GDM1 (cell line): ENCODE measurements around the gene MCFD2.
"Not testable (repeated sequence)": the region's sequence is repeated elsewhere in the genome, so short reads cannot be mapped to it uniquely, and the experiment has no call there.

Experiments used
- DNase-seq: peaks from one replicate; lab custom pipeline; 2025; lab: John Stamatoyannopoulos, UW

MCFD2 gene

GRCh38 chr2:46937471-46937901 is 21.9 kb upstream of the MCFD2 start:
- DNase-seq = no peak

- DNase-seq = no peak
Measured at GRCh38 chr2:46936566-46936965, 21.0 kb upstream of the MCFD2 start.

GRCh38 chr2:46935071-46935470 is 19.5 kb upstream of the MCFD2 start:
- DNase-seq = no peak

GRCh38 chr2:46929612-46930011 is 14.0 kb upstream of the MCFD2 start:
- DNase-seq = no peak

DNA sequence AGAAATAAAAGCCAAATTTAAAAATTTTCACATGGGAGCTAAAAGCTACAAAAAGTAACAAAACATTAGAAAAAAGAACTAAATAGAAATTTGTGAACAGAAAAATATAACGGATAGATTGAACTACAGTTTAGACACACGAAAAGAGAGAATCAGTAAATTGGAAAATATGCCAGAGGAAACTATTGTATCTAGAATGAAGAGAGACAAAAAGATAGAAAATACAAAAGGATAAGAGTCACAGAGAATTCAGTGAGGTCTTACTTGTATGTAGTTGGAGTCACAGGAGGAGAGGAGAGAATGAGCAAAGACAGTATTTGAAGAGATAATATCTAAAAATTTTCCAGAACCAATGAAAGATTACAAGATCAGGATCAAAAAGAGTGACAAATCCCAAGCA is 11.3 kb upstream of the MCFD2 start:
- DNase-seq = no peak

DNA sequence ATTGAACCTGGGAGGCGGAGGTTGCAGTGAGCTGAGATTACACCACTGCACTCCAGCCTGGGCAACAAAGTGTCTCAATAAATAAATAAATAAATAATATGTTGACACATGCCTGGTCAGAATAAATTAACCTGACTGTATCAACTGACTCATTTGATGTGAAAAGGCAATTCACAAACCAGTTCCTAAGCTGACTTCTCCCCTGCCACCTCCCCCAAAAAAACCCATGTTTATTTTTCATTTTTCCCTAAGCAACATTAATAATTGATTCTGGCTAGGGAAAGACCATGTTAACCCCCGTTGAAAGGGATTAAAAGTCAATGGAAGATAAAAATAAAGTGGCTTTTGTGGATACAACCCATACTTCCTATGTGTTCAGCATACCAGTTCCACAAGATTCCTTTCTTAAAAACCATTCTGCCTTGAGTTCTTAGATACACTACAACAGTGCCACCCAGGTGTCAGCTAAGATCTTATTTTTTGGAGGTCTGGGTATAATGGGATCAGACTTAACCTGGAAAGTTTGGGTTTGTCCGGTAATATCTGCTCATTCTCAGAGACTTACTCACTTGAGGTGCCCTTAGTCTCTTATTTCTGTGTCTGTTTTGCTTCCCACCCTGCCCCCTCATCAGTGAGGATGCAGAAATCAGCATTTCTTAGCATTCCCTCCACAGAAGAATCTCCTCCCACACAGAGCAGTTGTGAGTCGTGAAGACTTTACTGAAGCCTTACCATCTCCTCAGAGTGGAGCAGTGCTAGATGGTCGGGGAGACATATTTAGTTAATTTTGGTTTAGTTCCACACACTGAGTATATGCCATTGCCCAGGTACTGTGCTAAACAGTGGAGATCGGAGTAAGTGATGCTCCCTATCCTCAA is 10.1 kb upstream of the MCFD2 start:
- DNase-seq = no peak

DNA sequence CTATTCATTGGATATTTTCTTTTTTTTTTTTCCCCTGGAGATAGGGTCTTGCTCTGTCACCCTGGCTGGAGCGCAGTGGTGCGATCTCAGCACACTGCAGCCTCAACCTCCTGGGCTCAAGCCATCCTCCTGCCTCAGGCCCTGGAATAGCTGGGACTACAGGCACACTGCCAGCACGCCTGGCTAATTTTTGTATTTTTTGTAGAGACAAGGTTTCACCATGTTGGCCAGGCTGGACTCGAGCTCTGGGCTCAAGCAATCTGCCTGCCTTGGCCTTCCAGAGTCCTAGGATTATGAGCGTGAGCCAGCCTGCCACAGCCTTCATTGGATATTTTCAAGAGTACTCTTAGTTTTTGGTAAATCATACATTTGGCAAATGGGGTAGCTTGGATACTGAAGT is 9.0 kb upstream of the MCFD2 start:
- no peak for DNase-seq

GRCh38 chr2:46924038-46924437 is 8.4 kb upstream of the MCFD2 start:
- no peak for DNase-seq

DNA sequence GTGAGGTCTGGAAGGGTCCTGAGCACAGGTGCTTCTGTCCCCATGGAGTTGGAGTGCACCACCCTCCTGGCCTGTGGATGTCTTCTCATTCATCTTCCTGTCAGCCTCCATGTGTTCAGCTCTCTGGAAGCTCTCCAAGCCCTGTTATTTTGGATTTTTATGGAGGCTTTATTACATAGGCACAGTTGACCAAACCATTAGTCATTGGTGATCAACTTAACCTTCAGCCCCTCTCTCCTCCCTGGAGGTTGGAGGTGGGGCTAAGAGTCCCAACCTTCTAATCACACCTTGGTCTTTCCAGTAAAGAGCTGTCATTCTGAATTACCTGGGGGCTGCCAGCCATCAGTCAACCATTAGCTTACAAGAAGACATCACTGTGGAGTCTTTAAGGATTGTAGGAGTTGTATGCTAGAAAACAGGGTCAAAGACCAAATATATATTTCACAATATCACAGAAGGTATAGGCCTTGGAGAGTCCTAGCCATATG is 7.5 kb upstream of the MCFD2 start:
- no peak for DNase-seq

- DNase-seq = no peak
Measured at GRCh38 chr2:46922606-46923005, 7.0 kb upstream of the MCFD2 start.

- no peak for DNase-seq
Measured at GRCh38 chr2:46921676-46922448, 6.3 kb upstream of the MCFD2 start.

GRCh38 chr2:46917628-46918027 is 2.0 kb upstream of the MCFD2 start:
- DNase-seq = no peak

DNA sequence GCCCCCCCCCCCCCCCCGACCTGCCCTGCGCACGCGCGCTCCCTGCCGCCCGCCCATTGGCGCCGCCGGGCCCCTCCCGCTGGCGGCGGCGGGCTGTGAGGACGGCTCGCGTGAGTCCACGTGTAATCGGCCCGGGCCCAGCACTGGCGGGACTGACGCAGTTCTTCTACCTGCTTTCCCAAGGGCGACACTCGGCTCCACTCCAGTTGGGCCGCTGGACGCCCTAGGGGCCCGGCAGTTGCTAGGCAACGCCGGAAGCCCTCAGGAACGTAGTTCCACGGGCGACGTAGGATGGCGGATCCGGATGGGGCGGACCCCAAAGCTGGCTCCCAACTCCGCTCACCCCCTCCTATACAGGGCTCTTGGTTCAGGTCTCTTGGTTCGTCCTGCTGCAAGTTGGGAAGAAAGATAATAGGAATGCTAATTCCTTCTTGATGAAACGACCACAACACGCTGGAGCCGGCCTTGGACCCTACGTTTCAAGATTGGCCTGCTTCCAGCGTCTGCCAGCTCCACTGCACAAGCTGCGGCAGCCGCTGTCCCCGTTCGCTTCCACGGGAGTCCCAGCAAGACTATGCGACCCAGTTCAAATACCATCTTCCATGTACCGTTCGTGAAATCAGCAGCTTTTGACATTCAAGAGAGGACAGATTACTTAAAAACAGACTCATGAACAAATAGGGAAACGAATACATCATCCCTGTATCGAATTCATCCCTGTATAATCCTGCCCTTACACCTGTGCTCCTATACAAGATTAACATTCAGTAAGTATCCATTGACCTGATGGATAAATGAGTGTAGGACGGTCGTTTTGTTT is 415 bp upstream of the MCFD2 start:
- DNase-seq = peak; percentile 75

- no peak for DNase-seq
Measured at GRCh38 chr2:46914578-46915230, 902 bp downstream of the MCFD2 start.

GRCh38 chr2:46913471-46914381 is 1.9 kb downstream of the MCFD2 start:
- peak; percentile 11 for DNase-seq

GRCh38 chr2:46909771-46910419 is 5.7 kb downstream of the MCFD2 start:
- no peak for DNase-seq

DNA sequence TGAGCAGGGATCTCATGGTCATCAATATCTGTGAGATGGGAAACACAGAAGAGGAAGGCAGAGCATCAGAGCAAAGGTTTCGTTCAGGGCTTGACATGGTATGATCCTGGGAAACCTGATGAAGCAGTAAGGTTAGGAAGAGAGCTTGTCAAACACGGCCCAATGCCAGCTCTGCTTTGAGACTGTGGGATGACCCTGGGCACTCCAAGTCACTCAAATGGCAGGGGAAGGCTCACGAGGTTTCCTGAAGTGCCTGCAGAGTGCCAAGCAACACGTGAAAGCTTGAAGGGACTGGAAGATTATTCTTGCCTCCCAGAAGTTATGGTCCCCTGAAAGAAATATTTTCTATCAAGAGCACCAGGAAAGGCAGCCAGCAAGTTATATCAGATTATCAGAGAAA is 6.5 kb downstream of the MCFD2 start:
- DNase-seq = no peak

DNA sequence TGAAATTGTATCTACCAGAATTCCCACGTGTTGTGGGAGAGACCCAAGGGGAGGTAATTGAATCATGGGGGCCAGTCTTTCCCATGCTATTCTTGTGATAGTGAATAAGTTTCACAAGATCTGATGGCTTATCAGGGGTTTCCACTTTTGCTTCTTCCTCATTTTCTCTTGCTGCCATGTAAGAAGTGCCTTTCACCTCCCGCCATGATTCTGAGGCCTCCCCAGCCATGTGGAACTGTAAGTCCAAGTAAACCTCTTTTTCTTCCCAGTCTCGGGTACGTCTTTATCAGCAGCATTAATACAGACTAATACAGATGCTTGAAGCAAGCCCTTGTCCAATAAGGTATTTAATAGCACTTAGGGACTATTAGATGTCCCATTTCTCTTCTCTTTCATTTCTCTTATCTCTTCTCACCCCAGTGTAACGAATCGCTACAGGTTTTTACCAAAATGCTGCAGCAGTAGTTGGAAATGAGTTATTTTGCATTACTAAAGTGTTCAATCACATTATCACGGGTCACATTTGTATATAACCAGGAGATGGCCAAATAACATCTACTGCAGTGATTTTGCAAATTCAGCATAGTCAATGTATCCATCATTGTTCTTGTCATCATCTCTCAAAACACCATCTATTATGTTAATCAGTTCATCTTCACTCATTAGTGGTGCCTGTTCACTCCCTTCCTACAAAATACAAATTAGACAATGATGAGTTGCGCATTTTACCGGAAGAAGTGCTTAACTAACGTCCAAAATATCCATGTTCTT is 10.5 kb downstream of the MCFD2 start:
- not testable (repeated sequence) for DNase-seq

DNA sequence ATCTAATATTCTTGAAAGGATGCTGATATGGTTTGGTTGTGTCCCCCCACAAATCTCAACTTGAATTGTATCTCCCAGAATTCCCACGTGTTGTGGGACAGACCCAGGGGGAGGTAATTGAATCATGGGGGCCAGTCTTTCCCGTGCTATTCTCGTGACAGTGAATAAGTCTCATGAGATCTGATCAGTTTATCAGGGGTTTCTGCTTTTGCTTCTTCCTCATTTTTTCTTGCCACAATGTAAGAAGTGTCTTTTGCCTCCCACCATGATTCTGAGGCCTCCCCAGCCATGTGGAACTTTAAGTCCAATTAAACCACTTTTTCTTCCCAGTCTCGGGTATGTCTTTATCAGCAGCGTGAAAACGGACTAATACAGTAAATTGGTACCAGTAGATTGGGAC is 12.6 kb downstream of the MCFD2 start:
- peak; percentile 14 for DNase-seq
